NCI-H1694 treated with DMSO at 0.1 percent for 48 hours (cell line): ENCODE measurements around the gene KCNK16.
"Not testable (repeated sequence)": the region's sequence is repeated elsewhere in the genome, so short reads cannot be mapped to it uniquely, and the experiment has no call there.

ENCODE experiments used
- DNase-seq: peaks from one replicate; lab custom pipeline; 2025; lab: John Stamatoyannopoulos, UW

The KCNK16 gene

GRCh38 chr6:39309942-39310531 lies 12.5 kb downstream of the KCNK16 start:
- DNase-seq = peak; percentile 23

GRCh38 chr6:39307462-39307861 lies 15.0 kb downstream of the KCNK16 start:
- no peak for DNase-seq

- no peak for DNase-seq
Observed at GRCh38 chr6:39304951-39305350, 17.6 kb downstream of the KCNK16 start.

- no peak for DNase-seq
Observed at GRCh38 chr6:39303425-39304153, 18.9 kb downstream of the KCNK16 start.

- DNase-seq = peak; percentile 53
Observed at GRCh38 chr6:39302669-39303424, 19.7 kb downstream of the KCNK16 start.

GRCh38 chr6:39302011-39302410 lies 20.5 kb downstream of the KCNK16 start:
- DNase-seq = no peak

- DNase-seq = no peak
Observed at GRCh38 chr6:39301606-39302005, 20.9 kb downstream of the KCNK16 start.

- no peak for DNase-seq
Observed at GRCh38 chr6:39300739-39301138, 21.8 kb downstream of the KCNK16 start.

GRCh38 chr6:39298061-39298460 lies 24.4 kb downstream of the KCNK16 start:
- DNase-seq = no peak

GRCh38 chr6:39296745-39297640 lies 25.5 kb downstream of the KCNK16 start:
- DNase-seq = no peak

GRCh38 chr6:39295611-39296011 lies 26.9 kb downstream of the KCNK16 start:
- no peak for DNase-seq

- no peak for DNase-seq
Observed at GRCh38 chr6:39294899-39295298, 27.6 kb downstream of the KCNK16 start.

- DNase-seq = no peak
Observed at GRCh38 chr6:39294133-39294532, 28.4 kb downstream of the KCNK16 start.

- no peak for DNase-seq
Observed at GRCh38 chr6:39292637-39293036, 29.9 kb downstream of the KCNK16 start.

- DNase-seq = no peak
Observed at GRCh38 chr6:39289490-39289889, 33.0 kb downstream of the KCNK16 start.

GRCh38 chr6:39287601-39288000 lies 34.9 kb downstream of the KCNK16 start:
- no peak for DNase-seq

- not testable (repeated sequence) for DNase-seq
Observed at GRCh38 chr6:39286596-39286995, 35.9 kb downstream of the KCNK16 start.

GRCh38 chr6:39282774-39283173 lies 39.7 kb downstream of the KCNK16 start:
- DNase-seq = no peak

- DNase-seq = no peak
Observed at GRCh38 chr6:39281312-39281980, 41.1 kb downstream of the KCNK16 start.

GRCh38 chr6:39280247-39280731 lies 42.2 kb downstream of the KCNK16 start:
- DNase-seq = no peak

- DNase-seq = no peak
Observed at GRCh38 chr6:39279539-39279938, 43.0 kb downstream of the KCNK16 start.
